Esophagus squamous epithelium (tissue), 5 donors: ENCODE results near the gene TTYH2. TPM values are rescaled to one million over a fixed set of nuclear protein-coding genes. Genes with fewer than 3 reads are reported as not detected.
A peak's percentile ranks its signal among the peaks of the same experiment; 100 is the strongest.

Source experiments
- DNase-seq: peaks from one replicate; lab custom pipeline; 2025; lab: John Stamatoyannopoulos, UW
- H3K27ac ChIP-seq, 4 donors: fragments of 200-600 bp; sonication (generic); one replicate each; pipeline ENCODE4 v1.5.1; 2016 to 2019; ENCODE audit warnings: mild to moderate bottlenecking in 1 of 4
- H3K27me3 ChIP-seq, 4 donors: fragments of 200-600 bp; sonication (generic); 1 replicate in 3 of 4; 2 replicates in 1 of 4; pipeline versions ENCODE4 v1.5.1 to v1.6.0; 2017 to 2021; ENCODE audit warnings: antibody characterized with exemption in 1 of 4
- H3K36me3 ChIP-seq, 3 donors: fragments of 200-600 bp; sonication (generic); one replicate each; pipeline ENCODE4 v1.5.1; 2016 to 2019
- H3K4me1 ChIP-seq, 3 donors: fragments of 200-600 bp; sonication (generic); one replicate each; pipeline ENCODE4 v1.5.1; 2017 to 2019
- H3K4me3 ChIP-seq, 4 donors: fragments of 200-600 bp; sonication (generic); 1 replicate in 3 of 4; 2 replicates in 1 of 4; pipeline ENCODE4 v1.5.1; 2016 to 2019; ENCODE audit warnings: mild to moderate bottlenecking in 2 of 4, moderate library complexity in 1 of 4
- H3K9me3 ChIP-seq, 3 donors: fragments of 200-600 bp; sonication (generic); one replicate each; pipeline ENCODE4 v1.5.1; 2016 to 2019
- POLR2A ChIP-seq, 4 donors: fragments of 450-650 bp; IDR thresholded peaks; one replicate each; pipeline ENCODE4 v1.6.1; 2017; ENCODE audit warnings: antibody characterized with exemption in 4 of 4, mild to moderate bottlenecking in 4 of 4, moderate library complexity in 3 of 4
- WGBS, 2 donors: methylation state at CpG; one replicate each; pipeline ENCODE4 v1.1.5; 2018; 5-methylcytosine and 5-hydroxymethylcytosine counted together
- intact Hi-C: fragments of 100-400 bp; cut with DNase I; formaldehyde crosslinking; loops from one replicate; pipeline ENCODE4 v1.15.0; 2022
- total RNA-seq, 4 donors: library from RNA; depleted of rRNA; stranded (reverse); fragments of >200 nt; gene quantifications; one replicate each; pipeline ENCODE4 v1.1.0, GENCODE V29; 2016
- TF ChIP-seq, protein P1 (sequence below), 6 experiments: fragments of 450-650 bp in 4 of 6; fragments of 200-600 bp in 2 of 6; sonication (generic) in 2 of 6; IDR thresholded peaks; one replicate each; pipeline ENCODE4 v1.5.1; 2016 to 2019; ENCODE audit warnings: antibody characterized with exemption in 6 of 6, mild to moderate bottlenecking in 4 of 6, moderate library complexity in 4 of 6
- donor health status: DM: yes; HTN: yes; CAD: no.

Gene TTYH2
- total RNA-seq, 4 donors from 2014 or later = 0.35 to 6.7 (median 1.8) TPM

DNA sequence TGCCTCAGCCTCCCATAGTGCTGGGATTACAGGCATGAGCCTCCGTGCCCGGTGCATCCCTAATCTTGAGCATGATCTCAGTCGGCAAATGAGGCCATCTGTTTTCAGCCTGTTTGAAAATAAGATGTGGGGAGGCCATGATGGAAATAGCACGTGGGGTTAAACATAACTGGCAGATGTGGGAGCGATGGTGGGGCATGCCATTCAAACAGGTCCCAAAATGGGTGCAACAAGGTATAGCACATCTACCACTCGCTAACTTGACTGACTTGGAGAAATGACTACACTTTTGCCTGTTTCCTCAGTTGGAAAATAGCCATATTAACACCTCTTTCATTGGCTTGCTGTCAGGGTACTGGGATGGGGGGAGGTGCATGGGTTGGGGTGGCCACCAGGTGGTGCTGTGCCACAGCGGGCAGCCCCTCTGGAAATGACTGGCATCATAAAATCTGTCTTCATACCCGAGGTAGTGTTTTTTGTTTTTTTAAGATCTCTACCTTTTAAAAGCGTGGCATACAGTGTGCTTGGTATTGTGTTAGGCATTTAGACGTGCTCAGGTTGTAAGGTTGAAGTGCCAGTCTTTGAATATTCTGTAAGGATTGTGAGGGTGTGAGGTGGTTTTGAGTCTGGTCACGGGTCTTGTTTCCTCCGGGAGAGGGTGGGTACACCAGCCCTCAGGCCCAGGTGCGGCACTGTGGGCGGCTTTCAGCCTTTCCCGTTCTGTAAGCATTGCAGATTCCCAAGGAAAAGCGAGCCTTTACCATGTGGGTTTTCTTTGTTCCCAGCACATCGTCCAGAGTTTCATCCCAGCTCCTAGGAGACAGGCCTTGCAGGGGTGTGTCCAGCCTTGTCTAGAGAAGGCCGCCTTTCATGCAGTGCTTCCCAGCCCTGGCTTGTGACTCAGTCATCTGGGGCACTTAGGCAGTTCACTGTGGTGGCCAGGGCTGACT is 2.9 kb upstream of the TTYH2 start:
- H3K27ac ChIP-seq = no peak overlapping the region
- intact Hi-C loops = loop anchor here (10.0 kb wide), 1 partner anchor 84 kb away; no protein-coding TSS in a partner anchor
- H3K4me3 ChIP-seq = no peak overlapping the region
- peaks cover 36 to 92% (median 64%) of the 10 kb centered on the region in 3 donors for H3K4me1 ChIP-seq
- 31 to 32% methylated on average over 13 to 18 of the region's 18 CpGs for WGBS, 2 donors
- TF ChIP-seq POLR2A (IDR thresholded peaks at IDR 0.05) = no peak
- TF ChIP-seq, protein P1, sequence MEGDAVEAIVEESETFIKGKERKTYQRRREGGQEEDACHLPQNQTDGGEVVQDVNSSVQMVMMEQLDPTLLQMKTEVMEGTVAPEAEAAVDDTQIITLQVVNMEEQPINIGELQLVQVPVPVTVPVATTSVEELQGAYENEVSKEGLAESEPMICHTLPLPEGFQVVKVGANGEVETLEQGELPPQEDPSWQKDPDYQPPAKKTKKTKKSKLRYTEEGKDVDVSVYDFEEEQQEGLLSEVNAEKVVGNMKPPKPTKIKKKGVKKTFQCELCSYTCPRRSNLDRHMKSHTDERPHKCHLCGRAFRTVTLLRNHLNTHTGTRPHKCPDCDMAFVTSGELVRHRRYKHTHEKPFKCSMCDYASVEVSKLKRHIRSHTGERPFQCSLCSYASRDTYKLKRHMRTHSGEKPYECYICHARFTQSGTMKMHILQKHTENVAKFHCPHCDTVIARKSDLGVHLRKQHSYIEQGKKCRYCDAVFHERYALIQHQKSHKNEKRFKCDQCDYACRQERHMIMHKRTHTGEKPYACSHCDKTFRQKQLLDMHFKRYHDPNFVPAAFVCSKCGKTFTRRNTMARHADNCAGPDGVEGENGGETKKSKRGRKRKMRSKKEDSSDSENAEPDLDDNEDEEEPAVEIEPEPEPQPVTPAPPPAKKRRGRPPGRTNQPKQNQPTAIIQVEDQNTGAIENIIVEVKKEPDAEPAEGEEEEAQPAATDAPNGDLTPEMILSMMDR (IDR thresholded peaks at IDR 0.05) = peak; percentile 90 to 97 (median 94)
- peaks cover 6 to 48% (median 23%) of the 10 kb centered on the region in 3 donors for H3K36me3 ChIP-seq
- DNase-seq = no peak
- peaks cover 0 to 14% (median 0%) of the 10 kb centered on the region in 4 donors for H3K27me3 ChIP-seq
- H3K9me3 ChIP-seq = no peaks in the 10 kb centered on the region

DNA sequence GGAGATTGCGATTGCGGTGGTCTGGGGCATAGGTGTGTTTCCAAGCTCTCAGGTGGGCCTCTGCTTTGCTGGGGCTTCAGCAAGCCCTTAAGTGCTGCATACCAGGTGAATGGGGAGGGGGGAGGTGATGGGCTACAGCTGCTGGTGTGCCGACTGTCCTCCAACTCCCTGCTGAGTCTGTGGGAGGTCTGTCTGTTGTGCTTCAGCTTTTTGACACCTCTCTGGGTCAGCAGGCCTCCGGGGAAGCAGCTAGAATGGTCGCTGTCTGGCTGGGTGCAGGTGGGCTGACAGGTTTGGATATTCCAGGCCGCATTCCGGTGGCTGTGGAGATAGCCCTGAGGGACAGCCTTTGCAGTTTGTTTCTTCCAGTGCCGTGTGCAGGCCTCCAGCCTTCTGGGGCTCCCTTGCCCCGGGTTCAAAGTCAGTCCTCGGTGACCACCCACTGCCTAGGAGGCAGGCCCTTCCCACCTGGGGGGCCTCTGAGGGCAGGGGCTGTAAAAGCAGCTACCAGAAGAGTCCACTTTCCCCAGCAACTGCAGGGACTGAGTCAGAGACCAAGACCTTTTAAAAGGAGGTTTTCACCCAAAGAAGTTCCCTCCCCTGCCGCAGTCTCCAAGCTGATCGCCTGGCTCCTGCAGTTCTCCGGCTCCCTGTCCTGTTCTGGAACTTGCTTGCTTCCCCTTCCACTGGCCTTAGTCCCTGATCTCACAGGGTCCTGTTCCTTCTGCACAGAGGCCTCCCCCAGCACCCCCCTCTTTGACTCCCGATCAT is 2.0 kb upstream of the TTYH2 start:
- intact Hi-C loops = loop anchor here (10.0 kb wide), 1 partner anchor 83 kb away; no protein-coding TSS in a partner anchor
- Histone ChIP-seq H3K4me3 (peak overlapping the region in 2 of 4 donors; percentile 51 to 65), H3K27ac (peak overlapping the region in 2 of 4 donors; percentile 85 to 88), H3K27me3 (peaks cover 0 to 14% (median 0%) of the 10 kb centered on the region in 4 donors), H3K36me3 (peaks cover 6 to 39% (median 22%) of the 10 kb centered on the region in 3 donors), H3K4me1 (peaks cover 33 to 85% (median 56%) of the 10 kb centered on the region in 3 donors), H3K9me3 (no peaks in the 10 kb centered on the region)
- no peak for DNase-seq
- TF ChIP-seq, protein P1 (IDR thresholded peaks at IDR 0.05) = no peak
- TF ChIP-seq POLR2A (IDR thresholded peaks at IDR 0.05) = no peak
- WGBS, 2 donors = 61 to 64% methylated on average over 7 of the region's 14 CpGs

DNA sequence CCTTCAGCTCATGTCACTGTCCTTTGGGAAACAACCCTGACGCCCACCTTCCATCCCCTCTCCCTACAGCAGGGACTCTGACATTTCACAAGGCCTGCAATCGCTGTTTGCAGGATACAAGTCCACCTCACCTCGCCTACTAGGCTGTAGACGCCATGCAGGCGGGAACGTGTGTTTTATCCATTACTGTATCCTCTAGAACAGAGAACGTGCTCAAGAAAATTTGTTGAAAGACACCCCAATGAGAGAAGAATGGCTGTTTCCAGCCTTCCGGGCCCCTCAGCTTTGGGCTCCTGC is 1.5 kb upstream of the TTYH2 start:
- intact Hi-C loops = loop anchor here (10.0 kb wide), 1 partner anchor 83 kb away; no protein-coding TSS in a partner anchor
- no peak for TF ChIP-seq POLR2A (IDR thresholded peaks at IDR 0.05)
- TF ChIP-seq, protein P1 (IDR thresholded peaks at IDR 0.05) = no peak
- Histone ChIP-seq H3K27me3 (peaks cover 0 to 14% (median 0%) of the 10 kb centered on the region in 4 donors), H3K36me3 (peaks cover 6 to 35% (median 19%) of the 10 kb centered on the region in 3 donors), H3K9me3 (no peaks in the 10 kb centered on the region), H3K4me3 (peak overlapping the region; percentile 37 to 65 (median 54)), H3K27ac (peak overlapping the region in 3 of 4 donors; percentile 77 to 88 (median 85)), H3K4me1 (peaks cover 33 to 85% (median 54%) of the 10 kb centered on the region in 3 donors)
- DNase-seq = no peak
- WGBS, 2 donors = 28 to 30% methylated on average over 2 to 3 of the region's 8 CpGs

DNA sequence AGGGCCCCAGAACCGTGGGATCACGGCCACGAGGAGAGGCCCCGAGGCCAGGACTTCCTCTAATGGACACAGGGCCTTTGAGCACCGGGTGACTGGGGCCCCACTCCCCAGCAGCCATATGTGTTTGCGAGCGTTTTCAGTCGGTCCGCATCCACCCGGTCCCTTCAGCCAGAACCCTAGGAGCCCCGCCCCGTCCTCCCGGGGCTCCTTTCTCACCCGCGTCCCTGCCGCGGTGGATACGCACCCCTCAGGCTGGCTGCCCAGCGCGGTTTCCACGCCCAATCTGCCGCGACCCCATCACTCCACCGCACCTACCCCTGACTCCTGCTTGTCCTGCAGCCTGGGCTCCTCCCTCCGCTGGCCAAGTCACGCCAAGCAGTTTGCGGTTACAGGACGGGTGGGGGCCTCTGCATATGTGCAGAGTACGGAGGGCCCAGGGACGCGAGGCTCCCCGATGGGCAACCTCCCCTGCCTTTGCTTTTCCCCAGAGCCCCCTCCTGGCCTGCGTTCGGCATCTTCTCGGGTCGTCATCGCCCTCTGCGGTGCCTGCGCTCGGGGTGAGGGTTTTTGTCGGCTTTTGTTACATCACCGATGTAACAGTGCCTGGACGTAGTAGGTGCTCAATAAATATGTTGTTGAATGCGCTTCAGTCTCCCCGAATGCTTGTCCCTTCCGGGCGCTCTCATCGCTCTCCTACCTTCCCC is 1.0 kb upstream of the TTYH2 start:
- Histone ChIP-seq H3K4me3 (peak overlapping the region; percentile 37 to 65 (median 54)), H3K27me3 (peaks cover 0 to 14% (median 0%) of the 10 kb centered on the region in 4 donors), H3K4me1 (peaks cover 33 to 85% (median 49%) of the 10 kb centered on the region in 3 donors), H3K9me3 (no peaks in the 10 kb centered on the region), H3K36me3 (peaks cover 6 to 30% (median 19%) of the 10 kb centered on the region in 3 donors), H3K27ac (peak overlapping the region; percentile 77 to 89 (median 86))
- 1 to 2% methylated on average over 24 to 34 of the region's 48 CpGs for WGBS, 2 donors
- no peak for DNase-seq
- intact Hi-C loops = loop anchor here (10.0 kb wide), 1 partner anchor 82 kb away; no protein-coding TSS in a partner anchor
- no peak for TF ChIP-seq POLR2A (IDR thresholded peaks at IDR 0.05)
- TF ChIP-seq, protein P1 (IDR thresholded peaks at IDR 0.05) = no peak
